Fibroblast of lung (primary cell): Measurements from ENCODE around the gene CEP295NL. TPM values are rescaled to one million over a fixed set of nuclear protein-coding genes. Genes with fewer than 3 reads are reported as not detected.
A peak's percentile ranks its signal among the peaks of the same experiment; 100 is the strongest.

Experiments
- DNase-seq, 2 donors: peaks; one replicate each; pipeline versions ENCODE4 v3.0.0 to v3.0.0-alpha.2; 2010; ENCODE audit warnings: low read depth in 2 of 2
- H2AFZ ChIP-seq: 2 replicates; pipeline ENCODE4 v1.5.1; 2012; ENCODE audit warnings: low read length, control low read depth, inconsistent platforms
- H3K27ac ChIP-seq: 2 replicates; pipeline ENCODE4 v1.5.1; 2011; ENCODE audit warnings: low read length, control low read depth; ENCODE audit not compliant: insufficient read depth
- H3K27me3 ChIP-seq: 2 replicates; pipeline ENCODE4 v1.5.1; 2011; ENCODE audit warnings: mild to moderate bottlenecking, low read length; ENCODE audit not compliant: control insufficient read depth, insufficient read depth
- H3K36me3 ChIP-seq: 2 replicates; pipeline ENCODE4 v1.5.1; 2011; ENCODE audit warnings: low read length; ENCODE audit not compliant: control insufficient read depth, insufficient read depth
- H3K4me1 ChIP-seq: 2 replicates; pipeline ENCODE4 v1.5.1; 2011; ENCODE audit warnings: low read length; ENCODE audit not compliant: control insufficient read depth, insufficient read depth; ENCODE audit errors: extremely low read depth
- H3K4me2 ChIP-seq: 2 replicates; pipeline ENCODE4 v1.5.1; 2011; ENCODE audit warnings: low read length, control low read depth; ENCODE audit not compliant: insufficient read depth; ENCODE audit errors: extremely low read depth
- H3K4me3 ChIP-seq, 4 experiments: fragments of 200-600 bp in 1 of 4; sonication (generic) in 1 of 4; replicated peaks in 1 of 4; 2 replicates each; pipeline ENCODE4 v1.5.1; 2011 to 2016; ENCODE audit warnings: low read length in 4 of 4, low read depth in 3 of 4, mild to moderate bottlenecking in 3 of 4, control low read depth in 2 of 4, inconsistent platforms in 1 of 4, mixed read lengths in 1 of 4; ENCODE audit not compliant: insufficient read depth in 1 of 4; ENCODE audit errors: control extremely low read depth in 1 of 4
- H3K79me2 ChIP-seq: 2 replicates; pipeline ENCODE4 v1.5.1; 2012; ENCODE audit warnings: mild to moderate bottlenecking, low read length, inconsistent platforms; ENCODE audit not compliant: control insufficient read depth, insufficient read depth
- H3K9ac ChIP-seq: 2 replicates; pipeline ENCODE4 v1.5.1; 2011; ENCODE audit warnings: mild to moderate bottlenecking, low read length, control low read depth; ENCODE audit not compliant: insufficient read depth
- H3K9me3 ChIP-seq: 2 replicates; pipeline ENCODE4 v1.5.1; 2012; ENCODE audit warnings: low read depth, low read length; ENCODE audit not compliant: control insufficient read depth, insufficient read depth
- H4K20me1 ChIP-seq: 2 replicates; pipeline ENCODE4 v1.5.1; 2011; ENCODE audit warnings: low read length; ENCODE audit not compliant: control insufficient read depth, insufficient read depth; ENCODE audit errors: extremely low read depth
- EZH2 ChIP-seq: IDR thresholded peaks from 2 replicates; pipeline ENCODE4 v1.5.1; 2012; ENCODE audit warnings: low read length, control low read depth, mild to moderate bottlenecking; ENCODE audit errors: missing control alignments
- polyA plus RNA-seq, 2 donors: library from polyadenylated mRNA; depleted of rRNA in 1 of 2; stranded (reverse) in 1 of 2; unstranded in 1 of 2; fragments of >200 nt; gene quantifications; 2 replicates each; pipeline ENCODE4 v1.2.1, GENCODE V29; 2011 to 2012; ENCODE audit warnings: missing spikeins in 1 of 2
- total RNA-seq: library from RNA; depleted of rRNA; stranded (reverse); fragments of >200 nt; gene quantifications from 2 replicates; pipeline ENCODE4 v1.2.1, GENCODE V29; 2014
- TF ChIP-seq, protein P1 (sequence below), 2 donors: IDR thresholded peaks in 1 of 2; conservative IDR thresholded peaks in 1 of 2; 1 replicate in 1 of 2; 2 replicates in 1 of 2; pipeline ENCODE4 v1.5.1; 2011 to 2012; ENCODE audit warnings: low read length in 2 of 2, control low read depth in 1 of 2, inconsistent platforms in 1 of 2, low read depth in 1 of 2, mild to moderate bottlenecking in 1 of 2

CEP295NL gene
- total and polyA plus RNA-seq, 2 donors (not counting 1 experiment from before 2014, with no cell fraction given): 0.10 to 2.8 TPM

DNA sequence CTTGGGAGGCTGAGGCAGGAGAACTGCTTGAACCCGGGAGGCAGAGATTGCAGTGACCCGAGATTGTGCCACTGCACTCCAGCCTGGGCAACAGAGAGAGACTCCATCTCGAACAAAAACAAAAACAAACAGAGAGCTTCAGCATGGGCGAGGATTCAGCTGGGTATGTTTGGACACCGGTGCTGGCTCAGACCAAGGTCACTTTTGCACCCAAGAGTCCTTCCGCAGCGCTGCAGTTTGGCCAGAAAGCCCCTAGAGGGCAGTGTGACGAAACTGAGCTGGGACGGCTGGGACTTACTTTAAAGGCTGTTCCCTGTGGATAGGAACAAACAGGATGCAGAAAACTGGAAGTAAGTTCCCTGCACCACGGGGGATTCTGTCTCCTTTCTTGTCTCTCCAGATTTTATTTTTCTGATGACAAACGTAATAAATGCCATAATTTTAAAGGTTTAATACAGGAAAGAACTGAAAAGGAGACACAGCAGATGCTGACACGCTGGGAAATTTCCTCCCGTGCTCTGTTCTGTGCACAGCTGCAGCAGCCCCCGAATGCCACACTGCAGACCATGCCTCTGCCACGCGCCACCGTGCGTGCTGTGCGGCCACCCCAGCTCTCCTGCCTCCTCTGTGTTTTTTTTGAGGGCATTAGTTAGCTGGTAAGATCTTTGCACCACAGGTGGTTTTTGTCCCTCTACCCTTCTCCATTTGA, 37.2 kb downstream of the CEP295NL start:
- no peaks in the 10 kb centered on the region for H3K27me3 ChIP-seq
- no peak overlapping the region for H2AFZ ChIP-seq
- no peaks in the 10 kb centered on the region for H3K9me3 ChIP-seq
- H3K27ac ChIP-seq: peak overlapping the region; percentile 23
- peak overlapping the region; percentile 75 for H3K4me2 ChIP-seq
- peaks cover 27% of the 10 kb centered on the region for H3K79me2 ChIP-seq
- H4K20me1 ChIP-seq: no peaks in the 10 kb centered on the region
- H3K36me3 ChIP-seq: peaks cover 20% of the 10 kb centered on the region
- H3K4me3 ChIP-seq: no peak overlapping the region
- H3K4me1 ChIP-seq: peaks cover 32% of the 10 kb centered on the region
- no peak for TF ChIP-seq EZH2
- TF ChIP-seq, protein P1, sequence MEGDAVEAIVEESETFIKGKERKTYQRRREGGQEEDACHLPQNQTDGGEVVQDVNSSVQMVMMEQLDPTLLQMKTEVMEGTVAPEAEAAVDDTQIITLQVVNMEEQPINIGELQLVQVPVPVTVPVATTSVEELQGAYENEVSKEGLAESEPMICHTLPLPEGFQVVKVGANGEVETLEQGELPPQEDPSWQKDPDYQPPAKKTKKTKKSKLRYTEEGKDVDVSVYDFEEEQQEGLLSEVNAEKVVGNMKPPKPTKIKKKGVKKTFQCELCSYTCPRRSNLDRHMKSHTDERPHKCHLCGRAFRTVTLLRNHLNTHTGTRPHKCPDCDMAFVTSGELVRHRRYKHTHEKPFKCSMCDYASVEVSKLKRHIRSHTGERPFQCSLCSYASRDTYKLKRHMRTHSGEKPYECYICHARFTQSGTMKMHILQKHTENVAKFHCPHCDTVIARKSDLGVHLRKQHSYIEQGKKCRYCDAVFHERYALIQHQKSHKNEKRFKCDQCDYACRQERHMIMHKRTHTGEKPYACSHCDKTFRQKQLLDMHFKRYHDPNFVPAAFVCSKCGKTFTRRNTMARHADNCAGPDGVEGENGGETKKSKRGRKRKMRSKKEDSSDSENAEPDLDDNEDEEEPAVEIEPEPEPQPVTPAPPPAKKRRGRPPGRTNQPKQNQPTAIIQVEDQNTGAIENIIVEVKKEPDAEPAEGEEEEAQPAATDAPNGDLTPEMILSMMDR (conservative IDR thresholded peaks at IDR 0.05 in 1 of 2, IDR thresholded peaks at IDR 0.05 in 1 of 2; ENCODE audit: low read depth in 1 of 2, low read length in 2 of 2): peak; percentile 94 to 97
- peak; percentile 57 to 90 for DNase-seq
- H3K9ac ChIP-seq: peak overlapping the region; percentile 8

DNA sequence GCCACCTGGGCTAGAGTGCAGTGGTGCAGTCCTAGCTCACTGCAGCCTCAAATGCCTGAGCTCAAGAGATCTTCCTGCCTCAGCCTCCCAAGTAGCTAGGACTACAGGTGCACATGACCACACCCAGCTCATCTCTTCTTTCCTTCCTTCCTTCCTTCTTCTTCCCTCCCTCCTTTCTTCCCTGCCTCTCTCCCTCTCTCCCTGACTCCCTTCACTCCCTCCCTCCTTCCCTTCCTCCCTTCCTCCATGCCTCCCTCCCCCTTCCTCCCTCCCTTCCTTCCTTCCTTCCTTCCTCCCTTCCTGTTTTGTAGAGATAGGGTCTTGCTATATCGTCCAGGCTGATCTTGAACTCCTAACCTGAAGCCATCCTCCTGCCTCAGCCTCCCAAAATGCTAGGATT, 38.9 kb downstream of the CEP295NL start:
- Histone ChIP-seq H3K36me3 (peaks cover 14% of the 10 kb centered on the region), H3K4me3 (no peak overlapping the region), H3K4me2 (no peak overlapping the region), H2AFZ (no peak overlapping the region), H3K79me2 (peaks cover 28% of the 10 kb centered on the region), H3K9ac (no peak overlapping the region), H4K20me1 (no peaks in the 10 kb centered on the region), H3K9me3 (no peaks in the 10 kb centered on the region), H3K4me1 (peaks cover 30% of the 10 kb centered on the region), H3K27ac (no peak overlapping the region), H3K27me3 (no peaks in the 10 kb centered on the region)
- TF ChIP-seq EZH2: no peak
- TF ChIP-seq, protein P1 (conservative IDR thresholded peaks at IDR 0.05 in 1 of 2, IDR thresholded peaks at IDR 0.05 in 1 of 2; ENCODE audit: low read depth in 1 of 2, low read length in 2 of 2): no peak
- no peak for DNase-seq

DNA sequence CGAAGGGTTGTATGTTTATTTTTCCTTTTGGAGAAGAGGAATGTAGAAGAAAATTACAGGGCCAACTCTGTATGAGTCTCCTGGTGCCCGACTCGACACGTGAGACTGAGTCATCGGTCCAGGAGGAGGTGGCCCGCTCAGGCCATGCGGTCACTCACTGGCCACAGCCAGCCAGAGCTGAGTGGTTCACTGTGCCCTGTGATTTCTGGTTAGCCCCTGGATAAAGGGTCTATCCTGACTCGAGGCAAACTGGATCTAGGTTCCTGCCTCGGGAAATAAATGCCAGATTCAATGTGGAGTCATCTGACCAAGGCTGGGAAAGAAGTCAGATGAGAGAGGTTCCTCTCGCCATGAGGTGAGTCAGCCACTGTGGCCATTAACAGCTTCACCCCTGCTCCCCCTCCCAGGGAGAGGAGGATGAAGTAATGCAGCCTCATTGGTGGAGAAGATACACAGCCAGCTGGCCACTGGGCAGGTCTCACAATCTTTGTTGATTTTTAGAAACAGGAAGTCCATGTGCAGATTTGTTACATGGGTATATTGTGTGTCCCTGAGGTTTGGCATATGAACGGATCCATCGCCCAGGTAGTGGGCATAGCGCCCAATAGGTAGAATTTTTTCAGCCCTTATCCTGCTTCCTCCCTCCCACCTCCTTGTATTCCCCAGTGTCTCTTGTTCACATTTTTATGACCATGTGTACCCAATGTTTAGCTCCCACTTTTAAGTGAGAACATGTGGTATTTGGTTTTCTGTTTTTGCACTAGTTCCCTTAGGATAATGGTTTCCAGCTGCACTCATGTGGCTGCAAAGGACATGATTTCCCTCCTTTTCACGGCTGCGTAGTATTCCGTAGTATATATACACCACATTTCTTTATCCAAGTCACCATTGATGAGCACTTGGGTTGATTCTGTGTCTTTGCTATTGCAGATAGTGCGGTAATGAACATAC, 40.7 kb downstream of the CEP295NL start:
- Histone ChIP-seq H3K36me3 (peaks cover 9% of the 10 kb centered on the region), H3K4me2 (peak overlapping the region; percentile 7), H3K9me3 (no peaks in the 10 kb centered on the region), H3K9ac (peak overlapping the region; percentile 48), H2AFZ (peak overlapping the region; percentile 25), H4K20me1 (no peaks in the 10 kb centered on the region), H3K79me2 (peaks cover 27% of the 10 kb centered on the region), H3K4me3 (peak overlapping the region in 1 of 4 experiments; percentile 18), H3K4me1 (peaks cover 20% of the 10 kb centered on the region), H3K27me3 (no peaks in the 10 kb centered on the region), H3K27ac (peak overlapping the region; percentile 89)
- no peak for TF ChIP-seq EZH2
- TF ChIP-seq, protein P1 (conservative IDR thresholded peaks at IDR 0.05 in 1 of 2, IDR thresholded peaks at IDR 0.05 in 1 of 2; ENCODE audit: low read depth in 1 of 2, low read length in 2 of 2): no peak
- peak; percentile 97 to 99 for DNase-seq
